ENCODE data around the gene IRAK3.
"Not testable (repeated sequence)": the region's sequence is repeated elsewhere in the genome, so short reads cannot be mapped to it uniquely, and the experiment has no call there.

IRAK3 gene

GRCh38 chr12:66174391-66175325, 14.4 kb upstream of the IRAK3 start:
- DNase-seq: not testable (repeated sequence)

GRCh38 chr12:66176105-66176900, 12.7 kb upstream of the IRAK3 start:
- no peak for DNase-seq

- no peak for DNase-seq
Measured at GRCh38 chr12:66182956-66183355, 6.1 kb upstream of the IRAK3 start.

GRCh38 chr12:66184822-66185221, 4.2 kb upstream of the IRAK3 start:
- DNase-seq: not testable (repeated sequence)

GRCh38 chr12:66187036-66187435, 2.0 kb upstream of the IRAK3 start:
- DNase-seq: no peak

GRCh38 chr12:66187821-66188220, 1.2 kb upstream of the IRAK3 start:
- DNase-seq: no peak

GRCh38 chr12:66189486-66189843, 451 bp downstream of the IRAK3 start:
- DNase-seq: no peak

- no peak for DNase-seq
Measured at GRCh38 chr12:66189889-66190288, 875 bp downstream of the IRAK3 start.

- no peak for DNase-seq
Measured at GRCh38 chr12:66190519-66191370, 1.7 kb downstream of the IRAK3 start.

GRCh38 chr12:66191547-66192126, 2.6 kb downstream of the IRAK3 start:
- no peak for DNase-seq

- DNase-seq: no peak
Measured at GRCh38 chr12:66194122-66194521, 5.1 kb downstream of the IRAK3 start.

GRCh38 chr12:66195242-66195641, 6.2 kb downstream of the IRAK3 start:
- DNase-seq: no peak

- no peak for DNase-seq
Measured at GRCh38 chr12:66196806-66197205, 7.8 kb downstream of the IRAK3 start.

- DNase-seq: no peak
Measured at GRCh38 chr12:66197495-66197921, 8.5 kb downstream of the IRAK3 start.

GRCh38 chr12:66199141-66199540, 10.1 kb downstream of the IRAK3 start:
- DNase-seq: no peak

- DNase-seq: no peak
Measured at GRCh38 chr12:66199831-66200509, 11.0 kb downstream of the IRAK3 start.

GRCh38 chr12:66203820-66204219, 14.8 kb downstream of the IRAK3 start:
- DNase-seq: no peak

GRCh38 chr12:66206141-66206540, 17.1 kb downstream of the IRAK3 start:
- DNase-seq: no peak

GRCh38 chr12:66210840-66211239, 21.8 kb downstream of the IRAK3 start:
- no peak for DNase-seq

- not testable (repeated sequence) for DNase-seq
Measured at GRCh38 chr12:66211573-66211972, 22.6 kb downstream of the IRAK3 start.

- not testable (repeated sequence) for DNase-seq
Measured at GRCh38 chr12:66213011-66213410, 24.0 kb downstream of the IRAK3 start.

GRCh38 chr12:66217342-66217917, 28.4 kb downstream of the IRAK3 start:
- DNase-seq: no peak
